Smooth muscle cell of the umbilical artery (primary cell): ENCODE measurements around the gene OR4A15. TPM values are rescaled to one million over a fixed set of nuclear protein-coding genes. Genes with fewer than 3 reads are reported as not detected.

ENCODE experiments used
- total RNA-seq: library from RNA; depleted of rRNA; stranded (reverse); fragments of >200 nt; gene quantifications from 2 replicates; pipeline ENCODE4 v1.2.3, GENCODE V29; 2014

Gene OR4A15
- not detected in 2 replicates for total RNA-seq

DNA sequence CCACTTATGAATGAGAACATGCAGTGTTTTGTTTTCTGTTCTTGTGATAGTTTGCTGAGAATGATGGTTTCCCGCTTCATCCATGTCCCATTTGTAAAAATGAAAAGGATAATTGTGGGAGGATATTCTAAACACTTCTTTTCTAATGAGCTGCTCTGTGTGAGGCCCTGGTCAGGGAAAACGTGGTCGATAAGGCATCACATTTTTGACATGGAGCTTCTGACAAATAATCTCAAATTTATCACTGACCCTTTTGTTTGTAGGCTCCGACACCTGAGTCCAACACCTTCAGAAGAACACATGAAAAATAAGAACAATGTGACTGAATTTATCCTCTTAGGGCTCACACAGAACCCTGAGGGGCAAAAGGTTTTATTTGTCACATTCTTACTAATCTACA is at the start of gene OR4A15:
Gene OR4A15, plus strand, starts transcription at position 301 of the 400 bp plus-strand sequence. Its CDS starts 0 bp downstream, at position 301.

DNA sequence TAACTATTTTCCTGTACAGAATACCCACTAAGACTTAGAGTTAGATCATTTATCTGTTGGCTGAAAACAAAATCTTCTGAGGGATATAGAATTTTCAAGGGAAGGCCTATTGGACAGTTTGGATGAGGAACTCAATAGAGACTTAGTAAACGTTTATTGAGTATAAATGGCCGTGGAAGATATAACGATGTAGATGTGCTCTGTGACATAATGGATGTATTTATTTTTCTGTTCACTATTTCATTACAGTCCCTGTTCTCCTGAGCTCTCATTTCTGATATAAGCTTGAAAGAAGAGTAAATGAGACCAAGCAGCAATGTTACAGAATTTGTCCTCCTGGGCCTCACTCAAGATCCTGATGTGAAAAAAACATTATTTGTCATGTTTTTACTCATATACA is 24.9 kb upstream of the OR4A15 start, which contains the start of gene OR4A16:
Gene OR4A16, plus strand, starts transcription at position 301 of the 400 bp plus-strand sequence. Its CDS starts 0 bp downstream, at position 301.

Other genes with a start within 250 kb of the OR4A15 start
- gene TRIM48, start 105.8 kb upstream of the OR4A15 start, total RNA-seq = not detected in 2 replicates
- gene OR4A16, start 24.8 kb upstream of the OR4A15 start, total RNA-seq = not detected in 2 replicates
- gene OR4C15, start 186.5 kb downstream of the OR4A15 start, total RNA-seq = not detected in 2 replicates
- not detected in 2 replicates for gene OR4C16, start 204.2 kb downstream of the OR4A15 start, total RNA-seq
- gene OR4C11, start 239.7 kb downstream of the OR4A15 start, total RNA-seq = not detected in 2 replicates